Measurements from ENCODE around the gene PDCD1LG2.

- TF ChIP-seq CTCF (IDR thresholded peaks at IDR 0.05) (no peak), EP300 (IDR thresholded peaks at IDR 0.05; ENCODE audit: low read depth) (no peak), POLR2AphosphoS5 (IDR thresholded peaks at IDR 0.05) (no peak)
These were observed 39.6 kb downstream of the PDCD1LG2 start for GRCh38 chr9:5549658-5550650.
